Activated naive CD8-positive, alpha-beta T cell treated with anti-CD3 and anti-CD28 coated beads, Interleukin-2, amount 10 ng/mL, durations not matched to agents 7 days and 5 days (primary cell): Measurements from ENCODE around the gene IRF2. TPM values are rescaled to one million over a fixed set of nuclear protein-coding genes. Genes with fewer than 3 reads are reported as not detected.

ENCODE experiments used
- ATAC-seq: fragments of 150-1000 bp; cut with Tn5 transposase; one replicate; pipeline ENCODE4 v1.10.0; 2021; ENCODE audit warnings: low read depth, moderate library complexity
- POLR2A ChIA-PET: fragments of 350-600 bp; sonication (Branson Sonifier 250); formaldehyde crosslinking; loops from one replicate; lab custom pipeline; 2021; ENCODE audit warnings: antibody characterized with exemption; lab: Charles Lee
- DNase-seq: peaks from one replicate; pipeline ENCODE4 v3.0.0; 2021
- H3K27ac Mint-ChIP-seq: one replicate; pipeline ENCODE4 v1.8.0; 2022; ENCODE audit warnings: mild to moderate bottlenecking, mixed read lengths
- H3K27me3 Mint-ChIP-seq: one replicate; pipeline ENCODE4 v1.8.0; 2022; ENCODE audit warnings: mild to moderate bottlenecking, moderate library complexity, mixed read lengths
- H3K36me3 Mint-ChIP-seq: one replicate; pipeline ENCODE4 v1.8.0; 2021; ENCODE audit warnings: mild to moderate bottlenecking, mixed read lengths
- H3K4me1 Mint-ChIP-seq: one replicate; pipeline ENCODE4 v1.8.0; 2021; ENCODE audit warnings: mixed read lengths
- H3K4me3 Mint-ChIP-seq: one replicate; pipeline ENCODE4 v1.8.0; 2022; ENCODE audit warnings: mild to moderate bottlenecking, moderate library complexity, mixed read lengths
- H3K9me3 Mint-ChIP-seq: one replicate; pipeline ENCODE4 v1.8.0; 2021; ENCODE audit warnings: mixed read lengths
- total RNA-seq, 2 experiments: library from RNA; stranded (reverse); gene quantifications; one replicate each; pipeline ENCODE4 v1.2.3, GENCODE V29; 2021

IRF2 gene
- total RNA-seq, 2 experiments from 2014 or later: 72.0 to 73.2 TPM

GRCh38 chr4:184470785-184471110 lies 3.6 kb downstream of the IRF2 start:
- H3K4me1 Mint-ChIP-seq: peaks cover 36% of the 10 kb centered on the region
- peak overlapping the region; percentile 12 for H3K4me3 Mint-ChIP-seq
- H3K27ac Mint-ChIP-seq: no peak overlapping the region
- no peaks in the 10 kb centered on the region for H3K9me3 Mint-ChIP-seq
- DNase-seq (no peak), ATAC-seq (no peak)
- H3K27me3 Mint-ChIP-seq: no peaks in the 10 kb centered on the region
- H3K36me3 Mint-ChIP-seq: peaks cover 31% of the 10 kb centered on the region
- POLR2A ChIA-PET: no interaction called here

GRCh38 chr4:184466634-184467033 lies 7.7 kb downstream of the IRF2 start:
- ATAC-seq (no peak), DNase-seq (no peak)
- Mint-ChIP-seq H3K36me3 (peaks cover 31% of the 10 kb centered on the region), H3K9me3 (no peaks in the 10 kb centered on the region), H3K4me1 (peaks cover 34% of the 10 kb centered on the region), H3K27me3 (no peaks in the 10 kb centered on the region), H3K27ac (no peak overlapping the region), H3K4me3 (no peak overlapping the region)
- POLR2A ChIA-PET: no interaction called here

GRCh38 chr4:184464759-184465454 lies 9.4 kb downstream of the IRF2 start:
- POLR2A ChIA-PET: interaction anchor here (0.6 to 1.2 kb wide), 2 partner anchors 12 kb away, joined by 3 to 6 read pairs; no protein-coding TSS in a partner anchor
- ATAC-seq (no peak), DNase-seq (no peak)
- no peak overlapping the region for H3K4me3 Mint-ChIP-seq
- peaks cover 38% of the 10 kb centered on the region for H3K4me1 Mint-ChIP-seq
- H3K9me3 Mint-ChIP-seq: no peaks in the 10 kb centered on the region
- no peak overlapping the region for H3K27ac Mint-ChIP-seq
- H3K27me3 Mint-ChIP-seq: no peaks in the 10 kb centered on the region
- peaks cover 33% of the 10 kb centered on the region for H3K36me3 Mint-ChIP-seq

GRCh38 chr4:184463856-184464255 lies 10.5 kb downstream of the IRF2 start:
- POLR2A ChIA-PET: no interaction called here

GRCh38 chr4:184463158-184463557 lies 11.2 kb downstream of the IRF2 start:
- Mint-ChIP-seq H3K27ac (no peak overlapping the region), H3K27me3 (no peaks in the 10 kb centered on the region), H3K4me3 (no peak overlapping the region), H3K9me3 (no peaks in the 10 kb centered on the region), H3K4me1 (peaks cover 46% of the 10 kb centered on the region), H3K36me3 (peaks cover 35% of the 10 kb centered on the region)
- no peak for ATAC-seq
- no peak for DNase-seq
- POLR2A ChIA-PET: no interaction called here

More at GRCh38 chr4:184463856-184464255, 10.5 kb downstream of the IRF2 start:
- DNase-seq: no peak
- Mint-ChIP-seq H3K27me3 (no peaks in the 10 kb centered on the region), H3K4me3 (no peak overlapping the region), H3K36me3 (peaks cover 33% of the 10 kb centered on the region), H3K27ac (no peak overlapping the region), H3K4me1 (peaks cover 42% of the 10 kb centered on the region), H3K9me3 (no peaks in the 10 kb centered on the region)
- ATAC-seq: no peak

- DNase-seq (no peak), ATAC-seq (no peak)
- H3K27ac Mint-ChIP-seq: no peak overlapping the region
- POLR2A ChIA-PET: no interaction called here
- H3K27me3 Mint-ChIP-seq: no peaks in the 10 kb centered on the region
- H3K4me3 Mint-ChIP-seq: no peak overlapping the region
- H3K36me3 Mint-ChIP-seq: peaks cover 33% of the 10 kb centered on the region
- peaks cover 49% of the 10 kb centered on the region for H3K4me1 Mint-ChIP-seq
- H3K9me3 Mint-ChIP-seq: no peaks in the 10 kb centered on the region
Observed at GRCh38 chr4:184462724-184463123, 11.6 kb downstream of the IRF2 start.

GRCh38 chr4:184461711-184462441 lies 12.5 kb downstream of the IRF2 start:
- H3K4me1 Mint-ChIP-seq: peaks cover 42% of the 10 kb centered on the region
- POLR2A ChIA-PET: no interaction called here
- H3K4me3 Mint-ChIP-seq: no peak overlapping the region
- H3K9me3 Mint-ChIP-seq: no peaks in the 10 kb centered on the region
- ATAC-seq (no peak), DNase-seq (no peak)
- H3K27ac Mint-ChIP-seq: no peak overlapping the region
- H3K27me3 Mint-ChIP-seq: no peaks in the 10 kb centered on the region
- peaks cover 28% of the 10 kb centered on the region for H3K36me3 Mint-ChIP-seq

GRCh38 chr4:184460499-184461285 lies 13.7 kb downstream of the IRF2 start:
- no peaks in the 10 kb centered on the region for H3K9me3 Mint-ChIP-seq
- POLR2A ChIA-PET: no interaction called here
- DNase-seq (no peak), ATAC-seq (no peak)
- H3K4me1 Mint-ChIP-seq: peaks cover 46% of the 10 kb centered on the region
- H3K4me3 Mint-ChIP-seq: peak overlapping the region; percentile 14
- H3K27ac Mint-ChIP-seq: no peak overlapping the region
- no peaks in the 10 kb centered on the region for H3K27me3 Mint-ChIP-seq
- H3K36me3 Mint-ChIP-seq: peaks cover 33% of the 10 kb centered on the region

GRCh38 chr4:184459413-184459812 lies 14.9 kb downstream of the IRF2 start:
- peak overlapping the region; percentile 17 for H3K4me3 Mint-ChIP-seq
- H3K4me1 Mint-ChIP-seq: peaks cover 52% of the 10 kb centered on the region
- H3K27ac Mint-ChIP-seq: no peak overlapping the region
- H3K27me3 Mint-ChIP-seq: no peaks in the 10 kb centered on the region
- H3K9me3 Mint-ChIP-seq: no peaks in the 10 kb centered on the region
- DNase-seq (no peak), ATAC-seq (no peak)
- H3K36me3 Mint-ChIP-seq: peaks cover 32% of the 10 kb centered on the region
- POLR2A ChIA-PET: no interaction called here

- ATAC-seq: no peak
- POLR2A ChIA-PET: interaction anchor here (0.9 kb wide), 1 partner anchor 46 kb away, joined by 3 read pairs; no protein-coding TSS in a partner anchor
Observed at GRCh38 chr4:184457535-184458249, 16.7 kb downstream of the IRF2 start.

GRCh38 chr4:184456337-184456736 lies 18.0 kb downstream of the IRF2 start:
- POLR2A ChIA-PET: no interaction called here

More at GRCh38 chr4:184457535-184458249, 16.7 kb downstream of the IRF2 start:
- Mint-ChIP-seq H3K36me3 (peaks cover 25% of the 10 kb centered on the region), H3K4me3 (no peak overlapping the region), H3K27ac (no peak overlapping the region), H3K27me3 (no peaks in the 10 kb centered on the region), H3K9me3 (no peaks in the 10 kb centered on the region), H3K4me1 (peaks cover 59% of the 10 kb centered on the region)
- DNase-seq: no peak

GRCh38 chr4:184455299-184455698 lies 19.1 kb downstream of the IRF2 start:
- Mint-ChIP-seq H3K9me3 (no peaks in the 10 kb centered on the region), H3K4me1 (peaks cover 57% of the 10 kb centered on the region), H3K4me3 (no peak overlapping the region), H3K27ac (no peak overlapping the region), H3K27me3 (no peaks in the 10 kb centered on the region), H3K36me3 (peaks cover 31% of the 10 kb centered on the region)
- ATAC-seq (no peak), DNase-seq (no peak)
- POLR2A ChIA-PET: interaction anchor here (2.3 kb wide), 1 partner anchor 19 kb away, joined by 12 read pairs; the partner anchor contains the start of gene IRF2

More at GRCh38 chr4:184456337-184456736, 18.0 kb downstream of the IRF2 start:
- H3K27me3 Mint-ChIP-seq: no peaks in the 10 kb centered on the region
- DNase-seq: no peak
- no peak overlapping the region for H3K4me3 Mint-ChIP-seq
- no peak for ATAC-seq
- no peaks in the 10 kb centered on the region for H3K9me3 Mint-ChIP-seq
- H3K27ac Mint-ChIP-seq: no peak overlapping the region
- peaks cover 61% of the 10 kb centered on the region for H3K4me1 Mint-ChIP-seq
- peaks cover 33% of the 10 kb centered on the region for H3K36me3 Mint-ChIP-seq
